Liver (tissue), 3 donors: Measurements from ENCODE around the gene C1orf21.

ENCODE experiments used
- EGR1 ChIP-seq, 2 donors: IDR thresholded peaks; 2 replicates each; pipeline ENCODE4 v1.6.1; 2016 to 2018; ENCODE audit warnings: antibody characterized with exemption in 2 of 2, low read depth in 2 of 2
- FOXA1 ChIP-seq: IDR thresholded peaks from 2 replicates; pipeline ENCODE4 v1.6.1; 2016; ENCODE audit warnings: antibody characterized with exemption
- HNF4G ChIP-seq: IDR thresholded peaks from 2 replicates; pipeline ENCODE4 v1.6.1; 2016; ENCODE audit warnings: antibody characterized with exemption
- JUND ChIP-seq, 2 donors: IDR thresholded peaks; 2 replicates each; pipeline ENCODE4 v1.6.1; 2016; ENCODE audit warnings: antibody characterized with exemption in 2 of 2
- TAF1 ChIP-seq: conservative IDR thresholded peaks from 2 replicates; pipeline ENCODE4 v1.6.1; 2016; ENCODE audit warnings: antibody characterized with exemption, mild to moderate bottlenecking
- YY1 ChIP-seq: IDR thresholded peaks from 2 replicates; pipeline ENCODE4 v1.6.1; 2016; ENCODE audit warnings: antibody characterized with exemption, mild to moderate bottlenecking
- TF ChIP-seq, protein P1 (sequence below): IDR thresholded peaks from 2 replicates; pipeline ENCODE4 v1.6.1; 2016; ENCODE audit warnings: antibody characterized with exemption
- TF ChIP-seq, protein P2 (sequence below): IDR thresholded peaks from 2 replicates; pipeline ENCODE4 v1.6.1; 2016; ENCODE audit warnings: antibody characterized with exemption
- TF ChIP-seq, protein P3 (sequence below): fragments of 150-350 bp; IDR thresholded peaks from 2 replicates; pipeline ENCODE4 v1.5.1; 2017; ENCODE audit warnings: improper control_type of control experiment, low read depth, low read length; ENCODE audit not compliant: missing input control
- TF ChIP-seq, protein P4 (sequence below): IDR thresholded peaks from 2 replicates; pipeline ENCODE4 v1.6.1; 2016; ENCODE audit warnings: antibody characterized with exemption
- donor health status: healthy.
- donor health status: healthy.

DNA sequence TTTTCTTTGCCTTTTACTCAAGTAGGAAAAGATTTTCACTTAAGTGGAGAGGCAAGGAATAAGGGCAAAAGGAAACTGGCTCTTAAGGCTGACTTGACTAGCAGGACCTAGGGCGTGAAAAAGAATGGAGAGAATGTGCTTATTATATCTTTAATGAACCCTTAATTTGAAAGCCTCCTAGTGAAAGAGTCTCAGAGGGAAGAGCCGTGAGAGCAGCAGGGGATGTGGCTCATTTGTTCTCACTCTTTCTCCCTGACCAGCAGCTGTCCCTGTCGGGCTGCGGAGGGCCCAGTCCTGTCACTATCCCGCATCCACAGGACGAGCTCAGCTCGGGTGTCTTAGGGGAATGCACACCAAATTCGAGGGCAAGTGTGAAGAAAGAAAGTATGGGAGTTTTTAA lies 187.8 kb downstream of the C1orf21 start:
- TF ChIP-seq, protein P1, sequence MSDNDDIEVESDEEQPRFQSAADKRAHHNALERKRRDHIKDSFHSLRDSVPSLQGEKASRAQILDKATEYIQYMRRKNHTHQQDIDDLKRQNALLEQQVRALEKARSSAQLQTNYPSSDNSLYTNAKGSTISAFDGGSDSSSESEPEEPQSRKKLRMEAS = no peak
- TF ChIP-seq JUND (IDR thresholded peaks at IDR 0.05) (no peak), YY1 (no peak), HNF4G (no peak), EGR1 (IDR thresholded peaks at IDR 0.05; ENCODE audit: low read depth in 2 of 2) (no peak), FOXA1 (no peak), TAF1 (no peak)
- TF ChIP-seq, protein P2, sequence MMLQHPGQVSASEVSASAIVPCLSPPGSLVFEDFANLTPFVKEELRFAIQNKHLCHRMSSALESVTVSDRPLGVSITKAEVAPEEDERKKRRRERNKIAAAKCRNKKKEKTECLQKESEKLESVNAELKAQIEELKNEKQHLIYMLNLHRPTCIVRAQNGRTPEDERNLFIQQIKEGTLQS = no peak
- TF ChIP-seq, protein P3, sequence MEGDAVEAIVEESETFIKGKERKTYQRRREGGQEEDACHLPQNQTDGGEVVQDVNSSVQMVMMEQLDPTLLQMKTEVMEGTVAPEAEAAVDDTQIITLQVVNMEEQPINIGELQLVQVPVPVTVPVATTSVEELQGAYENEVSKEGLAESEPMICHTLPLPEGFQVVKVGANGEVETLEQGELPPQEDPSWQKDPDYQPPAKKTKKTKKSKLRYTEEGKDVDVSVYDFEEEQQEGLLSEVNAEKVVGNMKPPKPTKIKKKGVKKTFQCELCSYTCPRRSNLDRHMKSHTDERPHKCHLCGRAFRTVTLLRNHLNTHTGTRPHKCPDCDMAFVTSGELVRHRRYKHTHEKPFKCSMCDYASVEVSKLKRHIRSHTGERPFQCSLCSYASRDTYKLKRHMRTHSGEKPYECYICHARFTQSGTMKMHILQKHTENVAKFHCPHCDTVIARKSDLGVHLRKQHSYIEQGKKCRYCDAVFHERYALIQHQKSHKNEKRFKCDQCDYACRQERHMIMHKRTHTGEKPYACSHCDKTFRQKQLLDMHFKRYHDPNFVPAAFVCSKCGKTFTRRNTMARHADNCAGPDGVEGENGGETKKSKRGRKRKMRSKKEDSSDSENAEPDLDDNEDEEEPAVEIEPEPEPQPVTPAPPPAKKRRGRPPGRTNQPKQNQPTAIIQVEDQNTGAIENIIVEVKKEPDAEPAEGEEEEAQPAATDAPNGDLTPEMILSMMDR = no peak
- TF ChIP-seq, protein P4, sequence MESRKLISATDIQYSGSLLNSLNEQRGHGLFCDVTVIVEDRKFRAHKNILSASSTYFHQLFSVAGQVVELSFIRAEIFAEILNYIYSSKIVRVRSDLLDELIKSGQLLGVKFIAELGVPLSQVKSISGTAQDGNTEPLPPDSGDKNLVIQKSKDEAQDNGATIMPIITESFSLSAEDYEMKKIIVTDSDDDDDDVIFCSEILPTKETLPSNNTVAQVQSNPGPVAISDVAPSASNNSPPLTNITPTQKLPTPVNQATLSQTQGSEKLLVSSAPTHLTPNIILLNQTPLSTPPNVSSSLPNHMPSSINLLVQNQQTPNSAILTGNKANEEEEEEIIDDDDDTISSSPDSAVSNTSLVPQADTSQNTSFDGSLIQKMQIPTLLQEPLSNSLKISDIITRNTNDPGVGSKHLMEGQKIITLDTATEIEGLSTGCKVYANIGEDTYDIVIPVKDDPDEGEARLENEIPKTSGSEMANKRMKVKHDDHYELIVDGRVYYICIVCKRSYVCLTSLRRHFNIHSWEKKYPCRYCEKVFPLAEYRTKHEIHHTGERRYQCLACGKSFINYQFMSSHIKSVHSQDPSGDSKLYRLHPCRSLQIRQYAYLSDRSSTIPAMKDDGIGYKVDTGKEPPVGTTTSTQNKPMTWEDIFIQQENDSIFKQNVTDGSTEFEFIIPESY = no peak
